HEK293 (cell line): Measurements from ENCODE around the gene PLEK2.

Experiments
- CTCF ChIA-PET: fragments of 350-600 bp; formaldehyde crosslinking; extraction: SDS; loops from one replicate; lab custom pipeline; 2021; ENCODE audit warnings: antibody characterized with exemption; lab: Yijun Ruan, JAX
- POLR2A ChIA-PET: fragments of 300-600 bp; formaldehyde crosslinking; extraction: SDS; loops from one replicate; lab custom pipeline; 2020; ENCODE audit warnings: antibody characterized with exemption, inconsistent platforms; lab: Yijun Ruan, JAX
- H3K27ac ChIP-seq: fragments of 200-500 bp; sonication (Bioruptor generic); 2 replicates; pipeline ENCODE4 v1.5.1; 2014; ENCODE audit warnings: low read depth, low read length, control low read depth, inconsistent platforms; ENCODE audit errors: extremely low read depth
- H3K36me3 ChIP-seq, 2 experiments: fragments of 200-500 bp in 1 of 2; sonication (Bioruptor generic) in 1 of 2; 1 replicate in 1 of 2; 2 replicates in 1 of 2; pipeline ENCODE4 v1.5.1; 2014 to 2017; ENCODE audit warnings: inconsistent platforms in 2 of 2, low read length in 2 of 2; ENCODE audit not compliant: control insufficient read depth in 2 of 2, insufficient read depth in 1 of 2
- H3K4me1 ChIP-seq: fragments of 200-500 bp; sonication (Bioruptor generic); 2 replicates; pipeline ENCODE4 v1.5.1; 2014; ENCODE audit warnings: mild to moderate bottlenecking, low read length, inconsistent platforms; ENCODE audit not compliant: control insufficient read depth, insufficient read depth
- H3K4me3 ChIP-seq: 2 replicates; pipeline ENCODE4 v1.5.1; 2011; ENCODE audit warnings: low read depth, mild to moderate bottlenecking, control low read depth, low read length, moderate library complexity
- H3K9me3 ChIP-seq: fragments of 200-500 bp; sonication (Bioruptor generic); 2 replicates; pipeline ENCODE4 v1.5.1; 2014; ENCODE audit warnings: low read depth, low read length, inconsistent platforms; ENCODE audit not compliant: control insufficient read depth, insufficient read depth
- KLF9 ChIP-seq: fragments of 450-650 bp; formaldehyde crosslinking; IDR thresholded peaks from 2 replicates; pipeline ENCODE4 v1.5.1; 2016; ENCODE audit warnings: missing biosample characterization, missing genetic modification characterization, low read depth
- PBX3 ChIP-seq: sonication (generic); formaldehyde crosslinking; IDR thresholded peaks from 2 replicates; pipeline ENCODE4 v1.8.1; 2022; ENCODE audit warnings: mild to moderate bottlenecking, moderate library complexity, missing genetic modification reagents
- SALL2 ChIP-seq: fragments of 450-650 bp; formaldehyde crosslinking; IDR thresholded peaks from 2 replicates; pipeline ENCODE4 v1.5.0; 2017; ENCODE audit warnings: missing biosample characterization, mild to moderate bottlenecking, missing genetic modification characterization, borderline replicate concordance
- SCRT2 ChIP-seq: fragments of 450-650 bp; formaldehyde crosslinking; IDR thresholded peaks from 2 replicates; pipeline ENCODE4 v1.5.1; 2016; ENCODE audit warnings: missing biosample characterization, missing genetic modification characterization
- ZFHX2 ChIP-seq: fragments of 450-650 bp; formaldehyde crosslinking; conservative IDR thresholded peaks from 2 replicates; pipeline ENCODE4 v1.5.1; 2016; ENCODE audit warnings: missing biosample characterization, missing genetic modification characterization
- ZNF121 ChIP-seq: fragments of 450-650 bp; formaldehyde crosslinking; IDR thresholded peaks from 2 replicates; pipeline ENCODE4 v1.5.1; 2016; ENCODE audit warnings: missing biosample characterization, missing genetic modification characterization
- ZNF155 ChIP-seq: fragments of 450-650 bp; formaldehyde crosslinking; IDR thresholded peaks from 2 replicates; pipeline ENCODE4 v1.5.1; 2016; ENCODE audit warnings: missing biosample characterization, missing genetic modification characterization
- ZNF211 ChIP-seq: fragments of 450-650 bp; formaldehyde crosslinking; IDR thresholded peaks from 2 replicates; pipeline ENCODE4 v1.5.1; 2016; ENCODE audit warnings: low read depth, missing biosample characterization, missing genetic modification characterization
- ZNF311 ChIP-seq: fragments of 450-650 bp; formaldehyde crosslinking; IDR thresholded peaks from 2 replicates; pipeline ENCODE4 v1.5.1; 2017; ENCODE audit warnings: missing biosample characterization, missing genetic modification characterization, borderline replicate concordance
- ZNF335 ChIP-seq: fragments of 450-650 bp; formaldehyde crosslinking; conservative IDR thresholded peaks from 2 replicates; pipeline ENCODE4 v1.5.1; 2016; ENCODE audit warnings: missing biosample characterization, missing genetic modification characterization
- ZNF394 ChIP-seq: fragments of 450-650 bp; formaldehyde crosslinking; IDR thresholded peaks from 2 replicates; pipeline ENCODE4 v1.5.1; 2016; ENCODE audit warnings: missing biosample characterization, missing genetic modification characterization, mild to moderate bottlenecking, moderate library complexity, borderline replicate concordance
- ZNF398 ChIP-seq: fragments of 450-650 bp; formaldehyde crosslinking; IDR thresholded peaks from 2 replicates; pipeline ENCODE4 v1.5.1; 2017; ENCODE audit warnings: missing biosample characterization, missing genetic modification characterization
- ZNF433 ChIP-seq: fragments of 450-650 bp; formaldehyde crosslinking; IDR thresholded peaks from 2 replicates; pipeline ENCODE4 v1.5.1; 2016; ENCODE audit warnings: missing biosample characterization, missing genetic modification characterization, low read depth
- ZNF585B ChIP-seq: fragments of 450-650 bp; formaldehyde crosslinking; IDR thresholded peaks from 2 replicates; pipeline ENCODE4 v1.5.1; 2016; ENCODE audit warnings: missing biosample characterization, missing genetic modification characterization
- ZNF621 ChIP-seq: fragments of 450-650 bp; formaldehyde crosslinking; IDR thresholded peaks from 2 replicates; pipeline ENCODE4 v1.5.1; 2017; ENCODE audit warnings: missing biosample characterization, missing genetic modification characterization
- ZNF664 ChIP-seq: fragments of 450-650 bp; formaldehyde crosslinking; IDR thresholded peaks from 2 replicates; pipeline ENCODE4 v1.5.1; 2016; ENCODE audit warnings: missing biosample characterization, missing genetic modification characterization
- ZNF776 ChIP-seq: fragments of 450-650 bp; formaldehyde crosslinking; IDR thresholded peaks from 2 replicates; pipeline ENCODE4 v1.5.0; 2017; ENCODE audit warnings: missing biosample characterization, missing genetic modification characterization, borderline replicate concordance
- ZSCAN16 ChIP-seq: fragments of 450-650 bp; formaldehyde crosslinking; IDR thresholded peaks from 2 replicates; pipeline ENCODE4 v1.5.1; 2016; ENCODE audit warnings: missing biosample characterization, missing genetic modification characterization
- ZSCAN23 ChIP-seq: fragments of 450-650 bp; formaldehyde crosslinking; IDR thresholded peaks from 2 replicates; pipeline ENCODE4 v1.5.1; 2016; ENCODE audit warnings: missing biosample characterization, missing genetic modification characterization
- ZSCAN30 ChIP-seq: fragments of 450-650 bp; IDR thresholded peaks from 2 replicates; pipeline ENCODE4 v1.5.1; 2018; ENCODE audit warnings: missing biosample characterization, mild to moderate bottlenecking, missing genetic modification characterization, moderate library complexity
- TF ChIP-seq, protein P1 (sequence below): fragments of 450-650 bp; formaldehyde crosslinking; IDR thresholded peaks from 2 replicates; pipeline ENCODE4 v1.5.1; 2016; ENCODE audit warnings: missing biosample characterization, missing genetic modification characterization
- TF ChIP-seq, protein P2 (sequence below): fragments of 450-650 bp; formaldehyde crosslinking; conservative IDR thresholded peaks from 2 replicates; pipeline ENCODE4 v1.5.1; 2016; ENCODE audit warnings: low read depth, missing biosample characterization, missing genetic modification characterization
- TF ChIP-seq, protein P3 (sequence below): fragments of 450-650 bp; formaldehyde crosslinking; IDR thresholded peaks from 2 replicates; pipeline ENCODE4 v1.5.1; 2017; ENCODE audit warnings: missing biosample characterization, missing genetic modification characterization

PLEK2 gene

GRCh38 chr14:67371247-67372148 lies 40.5 kb downstream of the PLEK2 start (continued):
- TF ChIP-seq PBX3 (no peak), SCRT2 (tag by site-specific recombination) (no peak), ZNF664 (no peak), ZNF776 (tag by site-specific recombination) (no peak), ZNF398 (no peak), ZNF433 (no peak)
- TF ChIP-seq, protein P1, sequence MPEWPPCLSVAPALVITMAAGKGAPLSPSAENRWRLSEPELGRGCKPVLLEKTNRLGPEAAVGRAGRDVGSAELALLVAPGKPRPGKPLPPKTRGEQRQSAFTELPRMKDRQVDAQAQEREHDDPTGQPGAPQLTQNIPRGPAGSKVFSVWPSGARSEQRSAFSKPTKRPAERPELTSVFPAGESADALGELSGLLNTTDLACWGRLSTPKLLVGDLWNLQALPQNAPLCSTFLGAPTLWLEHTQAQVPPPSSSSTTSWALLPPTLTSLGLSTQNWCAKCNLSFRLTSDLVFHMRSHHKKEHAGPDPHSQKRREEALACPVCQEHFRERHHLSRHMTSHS, result no peak

- TF ChIP-seq KLF9 (tag by site-specific recombination), result no peak
- TF ChIP-seq ZNF211 (tag by site-specific recombination), result no peak
- no peak for TF ChIP-seq ZNF585B
- no peak for TF ChIP-seq SALL2 (tag by site-specific recombination)
- TF ChIP-seq ZSCAN16 (tag by site-specific recombination), result no peak
- TF ChIP-seq ZFHX2, result no peak
- no peak for TF ChIP-seq ZNF621 (tag by site-specific recombination)
- TF ChIP-seq ZSCAN30 (tag by site-specific recombination), result no peak
- no peak for TF ChIP-seq ZNF155 (tag by site-specific recombination)
- TF ChIP-seq, protein P2, sequence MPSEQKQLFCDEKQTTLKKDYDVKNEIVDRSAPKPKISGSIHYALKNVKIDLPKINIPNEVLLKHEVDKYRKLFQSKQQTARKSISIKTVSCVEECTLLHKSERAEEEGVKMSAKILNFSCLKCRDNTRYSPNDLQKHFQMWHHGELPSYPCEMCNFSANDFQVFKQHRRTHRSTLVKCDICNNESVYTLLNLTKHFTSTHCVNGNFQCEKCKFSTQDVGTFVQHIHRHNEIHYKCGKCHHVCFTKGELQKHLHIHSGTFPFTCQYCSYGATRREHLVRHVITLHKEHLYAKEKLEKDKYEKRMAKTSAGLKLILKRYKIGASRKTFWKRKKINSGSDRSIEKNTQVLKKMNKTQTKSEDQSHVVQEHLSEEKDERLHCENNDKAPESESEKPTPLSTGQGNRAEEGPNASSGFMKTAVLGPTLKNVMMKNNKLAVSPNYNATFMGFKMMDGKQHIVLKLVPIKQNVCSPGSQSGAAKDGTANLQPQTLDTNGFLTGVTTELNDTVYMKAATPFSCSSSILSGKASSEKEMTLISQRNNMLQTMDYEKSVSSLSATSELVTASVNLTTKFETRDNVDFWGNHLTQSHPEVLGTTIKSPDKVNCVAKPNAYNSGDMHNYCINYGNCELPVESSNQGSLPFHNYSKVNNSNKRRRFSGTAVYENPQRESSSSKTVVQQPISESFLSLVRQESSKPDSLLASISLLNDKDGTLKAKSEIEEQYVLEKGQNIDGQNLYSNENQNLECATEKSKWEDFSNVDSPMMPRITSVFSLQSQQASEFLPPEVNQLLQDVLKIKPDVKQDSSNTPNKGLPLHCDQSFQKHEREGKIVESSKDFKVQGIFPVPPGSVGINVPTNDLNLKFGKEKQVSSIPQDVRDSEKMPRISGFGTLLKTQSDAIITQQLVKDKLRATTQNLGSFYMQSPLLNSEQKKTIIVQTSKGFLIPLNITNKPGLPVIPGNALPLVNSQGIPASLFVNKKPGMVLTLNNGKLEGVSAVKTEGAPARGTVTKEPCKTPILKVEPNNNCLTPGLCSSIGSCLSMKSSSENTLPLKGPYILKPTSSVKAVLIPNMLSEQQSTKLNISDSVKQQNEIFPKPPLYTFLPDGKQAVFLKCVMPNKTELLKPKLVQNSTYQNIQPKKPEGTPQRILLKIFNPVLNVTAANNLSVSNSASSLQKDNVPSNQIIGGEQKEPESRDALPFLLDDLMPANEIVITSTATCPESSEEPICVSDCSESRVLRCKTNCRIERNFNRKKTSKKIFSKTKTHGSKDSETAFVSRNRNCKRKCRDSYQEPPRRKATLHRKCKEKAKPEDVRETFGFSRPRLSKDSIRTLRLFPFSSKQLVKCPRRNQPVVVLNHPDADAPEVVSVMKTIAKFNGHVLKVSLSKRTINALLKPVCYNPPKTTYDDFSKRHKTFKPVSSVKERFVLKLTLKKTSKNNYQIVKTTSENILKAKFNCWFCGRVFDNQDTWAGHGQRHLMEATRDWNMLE (tag by site-specific recombination), result no peak
- no peak for TF ChIP-seq ZNF121 (tag by site-specific recombination)
- no peak for TF ChIP-seq ZNF335 (tag by site-specific recombination)
- TF ChIP-seq, protein P3, sequence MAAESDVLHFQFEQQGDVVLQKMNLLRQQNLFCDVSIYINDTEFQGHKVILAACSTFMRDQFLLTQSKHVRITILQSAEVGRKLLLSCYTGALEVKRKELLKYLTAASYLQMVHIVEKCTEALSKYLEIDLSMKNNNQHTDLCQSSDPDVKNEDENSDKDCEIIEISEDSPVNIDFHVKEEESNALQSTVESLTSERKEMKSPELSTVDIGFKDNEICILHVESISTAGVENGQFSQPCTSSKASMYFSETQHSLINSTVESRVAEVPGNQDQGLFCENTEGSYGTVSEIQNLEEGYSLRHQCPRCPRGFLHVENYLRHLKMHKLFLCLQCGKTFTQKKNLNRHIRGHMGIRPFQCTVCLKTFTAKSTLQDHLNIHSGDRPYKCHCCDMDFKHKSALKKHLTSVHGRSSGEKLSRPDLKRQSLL (tag by site-specific recombination), result no peak
- no peak for TF ChIP-seq ZNF394 (tag by site-specific recombination)
- no peak for TF ChIP-seq ZSCAN23 (tag by site-specific recombination)
- TF ChIP-seq ZNF311 (tag by site-specific recombination), result no peak
- Histone ChIP-seq H3K4me3 (no peak overlapping the region), H3K4me1 (no peaks in the 10 kb centered on the region), H3K9me3 (no peaks in the 10 kb centered on the region), H3K36me3 (peaks cover 78 to 93% of the 10 kb centered on the region in 2 experiments), H3K27ac (no peak overlapping the region)
- ChIA-PET CTCF (no interaction called here), POLR2A (no interaction called here)
Observed at GRCh38 chr14:67370830-67371229, 41.1 kb downstream of the PLEK2 start.
